Measurements from ENCODE around the gene FOXA3. TPM values are rescaled to one million over a fixed set of nuclear protein-coding genes. Genes with fewer than 3 reads are reported as not detected.

FOXA3 gene
- total RNA-seq, 2 experiments from 2014 or later: not detected

DNA sequence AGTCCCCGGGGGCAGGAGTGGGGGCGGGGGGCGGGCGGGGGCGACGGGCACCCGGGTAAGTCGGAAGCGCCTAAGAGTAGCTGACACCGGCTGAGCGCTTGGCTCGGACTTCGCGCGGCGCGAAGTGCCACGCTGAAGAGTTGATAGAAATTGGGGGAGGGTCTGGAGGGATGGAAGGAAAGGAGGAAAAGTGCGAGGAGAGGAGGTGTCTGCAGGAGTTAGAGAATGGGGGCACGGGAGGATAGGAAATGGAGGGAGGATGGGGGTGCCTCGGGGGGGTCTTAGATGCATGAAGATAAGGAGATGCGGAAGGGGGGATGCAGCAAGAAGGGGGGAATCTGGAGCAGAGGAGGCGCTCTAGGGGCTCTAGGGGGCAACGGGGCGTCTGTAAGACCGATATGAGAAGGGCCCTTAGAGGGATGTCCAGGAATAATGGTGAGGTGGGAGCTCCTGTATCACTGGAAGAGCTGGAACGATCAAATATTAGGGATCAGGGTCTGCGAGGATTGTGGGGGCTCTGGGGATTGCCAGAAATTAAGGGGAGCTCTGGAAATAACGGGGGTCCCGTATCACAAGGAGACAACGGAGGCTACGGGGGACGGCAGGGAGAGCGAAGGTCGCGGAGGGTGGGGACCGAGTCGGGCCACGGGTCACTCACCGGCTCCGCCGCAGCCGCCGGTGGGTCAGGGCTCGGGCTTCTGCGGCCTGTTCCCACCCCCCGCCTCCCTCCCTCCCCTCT is 38.0 kb downstream of the FOXA3 start, which contains the start of gene MYPOP:
TSS of gene MYPOP (minus strand) at position 702 of the 739 bp plus-strand sequence. CDS start 840 bp downstream, outside the sequence.
- peak within 1 kb of the TSS; percentile 81 for H3K4me2 ChIP-seq (ENCODE audit: low read length)
- ChIA-PET CTCF (ENCODE audit: unreplicated experiment) (no interaction called here), POLR2A (interaction anchor here (1.2 to 2.1 kb wide), 2 partner anchors 20 to 38 kb away, joined by 3 to 8 read pairs; partner anchors contain the start of genes FOXA3 and SYMPK)
- no peak for DNase-seq (ENCODE audit: low spot score)
- H3K27ac ChIP-seq (ENCODE audit: low read depth, low read length, poor library complexity, severe bottlenecking): peak within 1 kb of the TSS; percentile 73
- H3K9me2 ChIP-seq (ENCODE audit: insufficient read depth, low read length): no peaks in the 10 kb centered on the region
- H3K4me1 ChIP-seq (ENCODE audit: insufficient read depth, low read length, poor library complexity, severe bottlenecking): peaks cover 20% of the 10 kb centered on the region
- H3K36me3 ChIP-seq (ENCODE audit: insufficient read depth, low read length): peaks cover 30% of the 10 kb centered on the region
- intact Hi-C loops (cut with micrococcal nuclease; ENCODE audit: unreplicated experiment): loop anchor here (2.0 kb wide), 1 partner anchor 25 kb away; no protein-coding TSS in a partner anchor
- H3K4me3 ChIP-seq (ENCODE audit: low read depth, low read length, poor library complexity, severe bottlenecking): peak within 1 kb of the TSS; percentile 94
- no TSS peak for BruUV-seq (replicated peaks)
- no peaks in the 10 kb centered on the region for H4K20me1 ChIP-seq (ENCODE audit: insufficient read depth, low read length)
- H3K9me3 ChIP-seq (ENCODE audit: low read length): no peaks in the 10 kb centered on the region
- H2AFZ ChIP-seq (ENCODE audit: low read length): peak within 1 kb of the TSS; percentile 36; the same call in 1 of the 2 replicates
- H3K79me2 ChIP-seq (ENCODE audit: insufficient read depth, low read depth, low read length): peaks cover 18% of the 10 kb centered on the region; the same call in 1 of the 2 replicates
- no peak for TF ChIP-seq EZH2phosphoT487 (IDR thresholded peaks at IDR 0.05; ENCODE audit: borderline replicate concordance, low read depth, low read length)
- TF ChIP-seq, protein P1, sequence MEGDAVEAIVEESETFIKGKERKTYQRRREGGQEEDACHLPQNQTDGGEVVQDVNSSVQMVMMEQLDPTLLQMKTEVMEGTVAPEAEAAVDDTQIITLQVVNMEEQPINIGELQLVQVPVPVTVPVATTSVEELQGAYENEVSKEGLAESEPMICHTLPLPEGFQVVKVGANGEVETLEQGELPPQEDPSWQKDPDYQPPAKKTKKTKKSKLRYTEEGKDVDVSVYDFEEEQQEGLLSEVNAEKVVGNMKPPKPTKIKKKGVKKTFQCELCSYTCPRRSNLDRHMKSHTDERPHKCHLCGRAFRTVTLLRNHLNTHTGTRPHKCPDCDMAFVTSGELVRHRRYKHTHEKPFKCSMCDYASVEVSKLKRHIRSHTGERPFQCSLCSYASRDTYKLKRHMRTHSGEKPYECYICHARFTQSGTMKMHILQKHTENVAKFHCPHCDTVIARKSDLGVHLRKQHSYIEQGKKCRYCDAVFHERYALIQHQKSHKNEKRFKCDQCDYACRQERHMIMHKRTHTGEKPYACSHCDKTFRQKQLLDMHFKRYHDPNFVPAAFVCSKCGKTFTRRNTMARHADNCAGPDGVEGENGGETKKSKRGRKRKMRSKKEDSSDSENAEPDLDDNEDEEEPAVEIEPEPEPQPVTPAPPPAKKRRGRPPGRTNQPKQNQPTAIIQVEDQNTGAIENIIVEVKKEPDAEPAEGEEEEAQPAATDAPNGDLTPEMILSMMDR (conservative IDR thresholded peaks at IDR 0.05; ENCODE audit: low read length): 0 out of 2 replicates have a peak, but pooled peaks have one; percentile 28

DNA sequence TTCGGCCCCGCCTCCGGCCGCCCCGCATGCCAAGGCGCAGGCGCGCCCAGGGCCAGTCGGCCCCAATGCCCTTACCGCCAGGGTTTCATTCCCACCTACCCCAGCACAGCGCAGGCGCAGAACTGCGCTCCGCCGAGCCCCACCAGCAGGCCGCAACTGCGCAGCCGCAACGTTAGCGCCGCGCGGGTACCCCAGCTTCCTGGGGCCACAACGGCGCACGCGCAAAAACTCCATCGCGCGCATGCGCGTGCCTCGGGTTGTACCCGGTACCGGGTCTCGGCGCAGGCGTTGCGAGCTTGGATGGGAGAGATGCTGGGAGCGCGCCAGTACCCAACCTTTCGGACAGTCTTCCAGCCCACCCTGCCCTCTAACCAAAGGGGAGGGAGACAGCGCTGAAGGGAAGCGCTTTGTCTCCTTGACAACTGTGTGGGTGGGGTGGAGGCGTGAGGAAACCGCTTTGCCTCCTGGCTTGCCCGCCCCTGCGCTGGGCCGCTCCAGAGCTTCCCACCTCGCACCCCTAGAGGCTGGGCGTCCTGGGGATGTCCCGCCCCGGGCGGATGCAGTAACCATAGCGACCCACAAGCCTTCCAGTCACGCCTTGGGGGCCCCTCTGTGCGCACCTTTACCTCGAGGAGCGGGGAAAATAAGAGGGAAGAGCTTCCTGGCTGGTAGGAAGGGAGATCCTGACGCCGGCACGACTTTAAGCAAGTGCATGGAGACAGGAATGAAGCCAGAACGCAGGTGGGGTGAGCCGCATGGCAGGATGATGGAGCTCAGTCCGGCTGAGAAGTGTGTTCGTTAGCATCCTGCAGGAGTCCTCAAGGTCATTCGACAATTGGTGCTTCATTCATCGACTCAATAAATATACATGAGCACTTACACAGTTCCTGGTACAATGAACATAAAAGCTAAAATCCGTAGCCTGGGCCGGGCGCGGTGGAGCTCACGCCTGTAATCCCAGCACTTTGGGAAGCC is 38.8 kb downstream of the FOXA3 start:
- peak overlapping the region; percentile 76 for H3K4me2 ChIP-seq (ENCODE audit: low read length)
- H3K4me1 ChIP-seq (ENCODE audit: insufficient read depth, low read length, poor library complexity, severe bottlenecking): peaks cover 20% of the 10 kb centered on the region
- H3K9me2 ChIP-seq (ENCODE audit: insufficient read depth, low read length): no peaks in the 10 kb centered on the region
- H3K27ac ChIP-seq (ENCODE audit: low read depth, low read length, poor library complexity, severe bottlenecking): peak overlapping the region; percentile 73
- H3K9me3 ChIP-seq (ENCODE audit: low read length): no peaks in the 10 kb centered on the region
- peak; percentile 98 for DNase-seq (ENCODE audit: low spot score)
- H3K79me2 ChIP-seq (ENCODE audit: insufficient read depth, low read depth, low read length): peaks cover 18% of the 10 kb centered on the region; the same call in 1 of the 2 replicates
- no peak for TF ChIP-seq EZH2phosphoT487 (IDR thresholded peaks at IDR 0.05; ENCODE audit: borderline replicate concordance, low read depth, low read length)
- TF ChIP-seq, protein P1 (conservative IDR thresholded peaks at IDR 0.05; ENCODE audit: low read length): no peak
- intact Hi-C loops (cut with micrococcal nuclease; ENCODE audit: unreplicated experiment): loop anchor here (2.0 kb wide), 1 partner anchor 24 kb away; no protein-coding TSS in a partner anchor
- peak overlapping the region; percentile 94 for H3K4me3 ChIP-seq (ENCODE audit: low read depth, low read length, poor library complexity, severe bottlenecking)
- H3K36me3 ChIP-seq (ENCODE audit: insufficient read depth, low read length): peaks cover 23% of the 10 kb centered on the region
- peak overlapping the region; percentile 9; the same call in 1 of the 2 replicates for H2AFZ ChIP-seq (ENCODE audit: low read length)
- BruUV-seq (replicated peaks): no TSS peak
- POLR2A ChIA-PET: interaction anchor here (1.2 to 2.1 kb wide), 3 partner anchors 9 to 39 kb away, joined by 3 to 8 read pairs (median 7); partner anchors contain the start of genes FOXA3 and SYMPK
- CTCF ChIA-PET (ENCODE audit: unreplicated experiment): no interaction called here
- no peaks in the 10 kb centered on the region for H4K20me1 ChIP-seq (ENCODE audit: insufficient read depth, low read length)

All from OCI-LY7 (cell line).